Liver (tissue), 9 donors: Measurements from ENCODE around the gene TBC1D10B. TPM values are rescaled to one million over a fixed set of nuclear protein-coding genes. Genes with fewer than 3 reads are reported as not detected.

Source experiments
- DNase-seq: peaks from one replicate; pipeline ENCODE4 v3.0.0-alpha.2; 2017; ENCODE audit warnings: low spot score
- H3K27ac ChIP-seq, 2 donors: one replicate each; pipeline ENCODE4 v1.7.0; 2013; ENCODE audit warnings: inconsistent platforms in 2 of 2, low read length in 2 of 2, control low read depth in 1 of 2, low read depth in 1 of 2, mild to moderate bottlenecking in 1 of 2
- H3K27me3 ChIP-seq, 4 donors: one replicate each; pipeline versions ENCODE4 v1.6.1 to v1.7.0; 2013; ENCODE audit warnings: low read length in 3 of 4, inconsistent platforms in 1 of 4, mild to moderate bottlenecking in 1 of 4, moderate library complexity in 1 of 4; ENCODE audit not compliant: control insufficient read depth in 4 of 4, insufficient read depth in 4 of 4
- H3K36me3 ChIP-seq, 4 donors: one replicate each; pipeline versions ENCODE4 v1.6.1 to v1.7.0; 2013; ENCODE audit warnings: low read length in 3 of 4, mild to moderate bottlenecking in 3 of 4, low read depth in 1 of 4, moderate library complexity in 1 of 4; ENCODE audit not compliant: control insufficient read depth in 4 of 4, insufficient read depth in 3 of 4
- H3K4me1 ChIP-seq, 4 donors: one replicate each; pipeline versions ENCODE4 v1.6.1 to v1.7.0; 2013; ENCODE audit warnings: low read length in 3 of 4, mild to moderate bottlenecking in 3 of 4, moderate library complexity in 1 of 4; ENCODE audit not compliant: control insufficient read depth in 4 of 4, insufficient read depth in 4 of 4
- H3K4me3 ChIP-seq, 3 donors: one replicate each; pipeline versions ENCODE4 v1.6.1 to v1.7.0; 2013; ENCODE audit warnings: low read length in 3 of 3, control low read depth in 1 of 3, low read depth in 1 of 3, mild to moderate bottlenecking in 1 of 3
- H3K9ac ChIP-seq, 2 donors: one replicate each; pipeline ENCODE4 v1.7.0; 2013; ENCODE audit warnings: low read length in 2 of 2, mild to moderate bottlenecking in 2 of 2, moderate library complexity in 2 of 2, control low read depth in 1 of 2, low read depth in 1 of 2
- H3K9me3 ChIP-seq, 4 donors: one replicate each; pipeline versions ENCODE4 v1.6.1 to v1.7.0; 2013; ENCODE audit warnings: low read length in 3 of 4; ENCODE audit not compliant: control insufficient read depth in 4 of 4
- ATF3 ChIP-seq: IDR thresholded peaks from 2 replicates; pipeline ENCODE4 v1.6.1; 2016; ENCODE audit warnings: antibody characterized with exemption
- CTCF ChIP-seq: fragments of 150-350 bp; IDR thresholded peaks from 2 replicates; pipeline ENCODE4 v1.5.1; 2017; ENCODE audit warnings: improper control_type of control experiment, low read depth, low read length; ENCODE audit not compliant: missing input control
- EGR1 ChIP-seq, 2 donors: IDR thresholded peaks; 2 replicates each; pipeline ENCODE4 v1.6.1; 2016 to 2018; ENCODE audit warnings: antibody characterized with exemption in 2 of 2, low read depth in 2 of 2
- FOXA1 ChIP-seq: IDR thresholded peaks from 2 replicates; pipeline ENCODE4 v1.6.1; 2016; ENCODE audit warnings: antibody characterized with exemption
- FOXA2 ChIP-seq: IDR thresholded peaks from 2 replicates; pipeline ENCODE4 v1.6.1; 2016; ENCODE audit warnings: antibody characterized with exemption
- GABPA ChIP-seq, 2 donors: IDR thresholded peaks in 1 of 2; conservative IDR thresholded peaks in 1 of 2; 2 replicates each; pipeline ENCODE4 v1.6.1; 2016; ENCODE audit warnings: antibody characterized with exemption in 2 of 2, mild to moderate bottlenecking in 1 of 2, moderate library complexity in 1 of 2
- JUND ChIP-seq, 2 donors: IDR thresholded peaks; 2 replicates each; pipeline ENCODE4 v1.6.1; 2016; ENCODE audit warnings: antibody characterized with exemption in 2 of 2
- MAX ChIP-seq: IDR thresholded peaks from 2 replicates; pipeline ENCODE4 v1.6.1; 2016; ENCODE audit warnings: antibody characterized with exemption
- NR2F2 ChIP-seq: IDR thresholded peaks from 2 replicates; pipeline ENCODE4 v1.6.1; 2016; ENCODE audit warnings: antibody characterized with exemption
- REST ChIP-seq: IDR thresholded peaks from 2 replicates; pipeline ENCODE4 v1.6.1; 2016; ENCODE audit warnings: antibody characterized with exemption, mild to moderate bottlenecking
- RXRA ChIP-seq, 2 donors: IDR thresholded peaks; 2 replicates each; pipeline ENCODE4 v1.6.1; 2017 to 2018; ENCODE audit warnings: antibody characterized with exemption in 2 of 2, mild to moderate bottlenecking in 1 of 2
- TAF1 ChIP-seq: conservative IDR thresholded peaks from 2 replicates; pipeline ENCODE4 v1.6.1; 2016; ENCODE audit warnings: antibody characterized with exemption, mild to moderate bottlenecking
- WGBS: extraction: QIAGEN DNeasy Blood & Tissue Kit; methylation state at CpG from one replicate; pipeline ENCODE4 v1.1.7; 2013; 5-methylcytosine and 5-hydroxymethylcytosine counted together
- polyA plus RNA-seq, 2 donors: library from polyadenylated mRNA; stranded (reverse) in 1 of 2; unstranded in 1 of 2; fragments of 200-250 nt in 1 of 2; fragments of >200 nt in 1 of 2; fragmentation: Nextera tagmentation in 1 of 2; extraction: Ambion mirVana in 1 of 2; gene quantifications; one replicate each; pipeline versions ENCODE4 v1.2.1 to v1.2.3, GENCODE V29; 2013 to 2015
- total RNA-seq, 2 donors: library from RNA; depleted of rRNA; stranded (reverse); fragments of >200 nt; gene quantifications; one replicate each; pipeline ENCODE4 v1.2.3, GENCODE V29; 2014
- TF ChIP-seq, protein P1 (sequence below): IDR thresholded peaks from 2 replicates; pipeline ENCODE4 v1.6.1; 2016; ENCODE audit warnings: antibody characterized with exemption
- donor health status: healthy.
- donor health status: healthy.
- donor health status: healthy.
- donor health status: healthy.
- donor health status: healthy.

The TBC1D10B gene
- total and polyA plus RNA-seq, 4 donors, result 3.6 to 16.5 (median 12.6) TPM

- H3K27me3 ChIP-seq, result no peaks in the 10 kb centered on the region
- WGBS, result 88% methylated on average over 23 of the region's 23 CpGs
- H3K4me3 ChIP-seq, result no peak overlapping the region
- H3K4me1 ChIP-seq, result peaks cover 12 to 66% (median 52%) of the 10 kb centered on the region in 4 donors
- H3K9ac ChIP-seq, result no peak overlapping the region
- peaks cover 4 to 18% (median 9%) of the 10 kb centered on the region in 4 donors for H3K36me3 ChIP-seq
- TF ChIP-seq REST (no peak), FOXA2 (no peak), FOXA1 (no peak), ATF3 (no peak), GABPA (IDR thresholded peaks at IDR 0.05 in 1 of 2, conservative IDR thresholded peaks at IDR 0.05 in 1 of 2) (no peak), MAX (no peak), EGR1 (IDR thresholded peaks at IDR 0.05; ENCODE audit: low read depth in 2 of 2) (no peak), NR2F2 (no peak), JUND (IDR thresholded peaks at IDR 0.05) (no peak), CTCF (no peak), TAF1 (no peak), RXRA (IDR thresholded peaks at IDR 0.05) (no peak)
- TF ChIP-seq, protein P1, sequence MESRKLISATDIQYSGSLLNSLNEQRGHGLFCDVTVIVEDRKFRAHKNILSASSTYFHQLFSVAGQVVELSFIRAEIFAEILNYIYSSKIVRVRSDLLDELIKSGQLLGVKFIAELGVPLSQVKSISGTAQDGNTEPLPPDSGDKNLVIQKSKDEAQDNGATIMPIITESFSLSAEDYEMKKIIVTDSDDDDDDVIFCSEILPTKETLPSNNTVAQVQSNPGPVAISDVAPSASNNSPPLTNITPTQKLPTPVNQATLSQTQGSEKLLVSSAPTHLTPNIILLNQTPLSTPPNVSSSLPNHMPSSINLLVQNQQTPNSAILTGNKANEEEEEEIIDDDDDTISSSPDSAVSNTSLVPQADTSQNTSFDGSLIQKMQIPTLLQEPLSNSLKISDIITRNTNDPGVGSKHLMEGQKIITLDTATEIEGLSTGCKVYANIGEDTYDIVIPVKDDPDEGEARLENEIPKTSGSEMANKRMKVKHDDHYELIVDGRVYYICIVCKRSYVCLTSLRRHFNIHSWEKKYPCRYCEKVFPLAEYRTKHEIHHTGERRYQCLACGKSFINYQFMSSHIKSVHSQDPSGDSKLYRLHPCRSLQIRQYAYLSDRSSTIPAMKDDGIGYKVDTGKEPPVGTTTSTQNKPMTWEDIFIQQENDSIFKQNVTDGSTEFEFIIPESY, result no peak
- no peaks in the 10 kb centered on the region for H3K9me3 ChIP-seq
- DNase-seq, result no peak
- H3K27ac ChIP-seq, result no peak overlapping the region
Observed at GRCh38 chr16:30353438-30354129, 16.7 kb downstream of the TBC1D10B start.
